ENCODE data around the gene RNF208.
"Not testable (repeated sequence)": the region's sequence is repeated elsewhere in the genome, so short reads cannot be mapped to it uniquely, and the experiment has no call there.

Gene RNF208

DNA sequence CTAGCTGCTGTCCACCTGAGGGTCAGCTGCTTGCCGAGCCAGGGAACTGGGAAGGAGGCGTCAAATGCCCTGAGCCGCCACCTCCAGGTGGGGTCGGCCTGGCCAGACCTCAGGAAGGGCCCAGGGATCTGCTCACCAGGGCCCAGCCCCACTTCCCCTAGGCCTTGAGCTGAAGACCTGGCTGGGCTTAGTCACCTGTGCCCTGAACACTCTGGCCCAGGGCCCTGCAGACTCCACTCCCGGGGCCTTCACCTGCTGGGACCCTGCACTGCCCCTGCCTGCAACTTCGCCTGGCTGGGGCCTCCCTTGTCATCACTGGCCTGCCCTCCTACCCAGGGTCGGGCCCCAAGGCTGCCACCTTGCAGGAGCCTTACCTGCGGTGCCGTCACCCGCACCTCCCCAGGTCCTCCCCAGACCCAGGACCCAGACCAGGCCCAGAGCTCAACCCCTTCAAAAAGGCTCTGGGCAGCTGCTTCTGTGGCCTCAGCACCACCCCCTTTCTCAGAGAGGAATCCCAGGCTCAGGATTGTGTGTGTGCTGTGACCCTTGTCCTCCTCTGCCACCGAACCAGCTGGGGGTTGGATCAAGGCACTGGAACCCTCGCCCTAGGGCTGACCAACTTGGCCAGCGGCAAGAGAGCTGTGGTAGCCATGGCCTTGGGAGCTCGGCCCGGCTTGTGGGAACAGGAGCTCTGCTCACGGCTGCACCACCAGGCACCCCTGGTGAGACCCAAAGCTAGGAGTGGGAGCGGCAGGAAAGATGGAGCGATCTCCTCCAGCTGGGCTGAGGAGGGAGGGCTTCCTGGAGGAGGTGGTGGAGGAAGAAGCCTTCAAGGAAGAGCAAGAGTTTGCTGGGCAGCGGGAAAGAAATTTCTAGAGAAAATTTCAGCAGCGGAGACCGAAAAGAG, 31.9 kb upstream of the RNF208 start:
- no peak for DNase-seq (ENCODE audit: low read depth)

GRCh38 chr9:137252555-137253506, 30.8 kb upstream of the RNF208 start:
- DNase-seq (ENCODE audit: low read depth) = no peak

- no peak for DNase-seq (ENCODE audit: low read depth)
Observed at GRCh38 chr9:137251490-137252268, 29.6 kb upstream of the RNF208 start.

GRCh38 chr9:137251194-137251461, 29.1 kb upstream of the RNF208 start, which contains the start of gene STPG3:
STPG3 (plus strand) TSS chr9:137251286; CDS start chr9:137251287, 1 bp downstream.
- DNase-seq (ENCODE audit: low read depth) = no peak

DNA sequence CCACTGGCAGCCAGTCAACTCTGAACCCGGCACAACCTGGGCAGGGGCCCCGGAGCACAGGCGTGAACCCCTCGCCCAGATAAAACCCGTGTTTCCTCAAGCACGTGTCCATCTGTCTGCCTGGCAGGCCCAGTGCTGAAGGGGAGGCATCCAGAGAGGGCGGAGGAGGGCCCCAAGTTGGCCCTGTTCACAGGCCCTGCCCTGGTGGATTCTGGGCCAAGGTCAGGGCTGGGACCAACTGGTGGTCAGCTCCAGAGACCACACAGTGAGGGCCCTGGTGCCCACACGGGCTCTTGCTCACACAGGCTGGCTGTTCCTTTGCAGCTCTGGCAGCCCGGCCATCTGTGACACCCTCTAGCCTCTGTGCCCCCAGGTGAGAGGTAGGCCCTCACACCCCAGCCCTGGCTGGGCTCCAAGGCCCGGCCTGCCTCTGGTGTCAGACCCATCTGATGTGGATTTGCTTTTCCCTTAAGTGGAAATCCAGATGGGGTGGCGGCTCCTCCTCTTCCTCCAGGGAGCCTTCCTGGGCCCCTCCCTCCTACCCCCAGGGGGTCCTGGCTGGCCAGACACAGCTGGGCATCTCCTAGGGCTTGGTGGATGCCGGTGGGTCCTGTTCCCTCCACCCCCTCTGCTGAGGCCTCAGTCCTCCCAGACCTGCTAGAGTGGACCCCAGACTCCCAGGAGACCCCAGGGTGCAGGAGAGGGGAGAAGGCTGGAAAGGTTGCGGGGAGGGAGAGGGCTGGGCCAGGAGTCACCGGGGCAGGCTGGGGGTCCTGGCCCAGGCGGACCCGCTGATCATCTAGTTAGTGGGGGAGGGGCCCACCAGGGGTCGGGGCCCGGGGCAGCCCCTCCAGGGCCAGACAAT, 28.5 kb upstream of the RNF208 start:
- DNase-seq (ENCODE audit: low read depth) = no peak

- no peak for DNase-seq (ENCODE audit: low read depth)
Observed at GRCh38 chr9:137247916-137248175, 25.8 kb upstream of the RNF208 start.

- peak; percentile 54 for DNase-seq (ENCODE audit: low read depth)
Observed at GRCh38 chr9:137247135-137247915, 25.3 kb upstream of the RNF208 start.

DNA sequence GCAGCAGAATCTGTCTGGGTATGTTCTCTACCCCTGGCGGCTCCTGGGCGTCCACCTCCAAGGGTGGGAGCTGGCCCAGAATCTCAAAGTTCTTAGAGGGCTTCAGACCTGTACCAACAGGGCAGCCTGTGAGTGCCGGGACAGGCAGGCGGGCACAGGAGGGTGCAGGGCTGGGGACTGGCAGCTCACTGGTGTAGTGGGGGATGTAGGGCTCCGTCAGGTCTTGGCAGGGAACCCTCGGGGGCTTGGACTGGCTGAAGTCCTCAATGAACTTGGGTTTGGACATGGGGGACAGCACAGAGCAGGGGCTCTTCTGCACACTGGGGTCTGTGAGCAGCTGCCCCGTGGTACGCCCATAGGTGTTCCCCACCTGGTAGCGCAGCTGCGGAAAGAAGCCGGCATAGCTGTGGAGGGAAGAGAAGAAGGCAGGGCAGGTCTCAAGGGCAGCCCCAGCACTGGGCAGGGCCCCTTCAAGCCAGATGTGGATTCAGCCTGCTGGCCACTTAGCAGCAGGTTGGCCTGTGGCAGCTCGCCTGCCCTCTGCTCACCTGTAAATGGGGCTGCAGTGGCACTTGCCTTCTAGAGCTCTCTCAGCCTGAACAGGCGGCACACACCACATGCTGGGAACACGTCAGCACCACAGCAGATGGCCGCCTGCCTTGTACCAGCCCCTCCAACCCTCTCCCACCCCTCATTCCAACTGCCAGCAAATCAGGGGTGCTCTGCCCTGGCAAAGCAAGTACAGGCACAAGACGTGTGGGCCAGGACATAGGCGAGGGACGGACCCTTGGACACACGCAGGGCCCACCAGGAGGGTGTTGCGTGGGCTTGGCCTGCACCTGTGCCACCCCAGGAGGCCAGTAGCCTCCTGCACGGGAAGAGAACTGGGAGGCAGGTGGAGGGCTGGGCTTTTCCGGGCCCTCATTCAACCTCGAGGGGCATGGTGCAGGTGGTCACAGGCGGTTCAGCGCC, 23.7 kb upstream of the RNF208 start:
- no peak for DNase-seq (ENCODE audit: low read depth)

GRCh38 chr9:137244486-137245449, 22.7 kb upstream of the RNF208 start:
- no peak for DNase-seq (ENCODE audit: low read depth)

DNA sequence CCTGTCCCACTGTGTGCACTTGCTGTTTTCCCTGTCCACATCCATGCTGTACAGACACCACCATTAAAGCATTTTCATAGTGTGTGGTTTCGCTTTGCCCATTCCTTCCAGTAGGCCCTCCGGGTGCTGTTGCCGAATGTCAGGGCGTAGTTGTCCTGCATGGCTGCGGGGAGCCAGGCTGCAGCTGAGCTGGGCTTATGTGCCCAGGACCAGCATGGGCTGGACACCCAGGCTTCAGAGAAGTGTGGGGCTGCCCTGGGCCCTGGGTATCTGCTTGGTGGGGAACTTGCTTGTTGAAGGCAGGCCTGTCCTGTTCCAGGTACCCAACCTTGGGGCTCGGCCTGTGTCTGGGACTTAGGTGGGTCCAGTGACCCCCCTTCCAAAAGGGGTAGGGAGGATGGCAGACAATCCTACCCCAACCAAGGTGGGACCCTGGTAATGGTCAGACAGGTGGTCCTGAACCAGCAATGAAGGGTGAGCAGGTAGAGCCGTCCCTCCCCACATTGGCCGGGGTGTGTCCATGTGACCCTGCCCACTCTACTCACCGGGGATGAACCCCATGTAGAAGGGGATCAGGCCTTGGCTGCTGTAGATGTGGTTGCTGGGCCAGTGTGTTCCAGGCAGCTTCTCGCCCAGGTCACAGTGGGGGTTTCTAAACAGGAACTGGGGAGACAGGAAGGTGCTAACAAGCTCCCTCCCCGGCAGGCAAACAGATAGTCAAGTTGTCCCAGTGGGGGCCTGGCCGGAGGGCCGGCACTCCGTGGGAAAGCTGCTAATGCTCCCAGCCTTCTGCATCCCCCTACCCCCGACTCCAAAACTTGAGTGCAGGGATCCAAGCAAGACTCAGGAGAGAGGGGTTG, 21.8 kb upstream of the RNF208 start:
- DNase-seq (ENCODE audit: low read depth) = no peak

DNA sequence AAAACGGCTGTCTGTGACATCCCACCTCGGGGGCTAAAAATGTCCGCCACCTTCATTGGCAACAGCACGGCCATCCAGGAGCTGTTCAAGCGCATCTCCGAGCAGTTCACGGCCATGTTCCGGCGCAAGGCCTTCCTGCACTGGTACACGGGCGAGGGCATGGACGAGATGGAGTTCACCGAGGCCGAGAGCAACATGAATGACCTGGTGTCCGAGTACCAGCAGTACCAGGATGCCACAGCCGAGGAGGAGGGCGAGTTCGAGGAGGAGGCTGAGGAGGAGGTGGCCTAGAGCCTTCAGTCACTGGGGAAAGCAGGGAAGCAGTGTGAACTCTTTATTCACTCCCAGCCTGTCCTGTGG, 21.2 kb upstream of the RNF208 start:
- not testable (repeated sequence) for DNase-seq (ENCODE audit: low read depth)

DNA sequence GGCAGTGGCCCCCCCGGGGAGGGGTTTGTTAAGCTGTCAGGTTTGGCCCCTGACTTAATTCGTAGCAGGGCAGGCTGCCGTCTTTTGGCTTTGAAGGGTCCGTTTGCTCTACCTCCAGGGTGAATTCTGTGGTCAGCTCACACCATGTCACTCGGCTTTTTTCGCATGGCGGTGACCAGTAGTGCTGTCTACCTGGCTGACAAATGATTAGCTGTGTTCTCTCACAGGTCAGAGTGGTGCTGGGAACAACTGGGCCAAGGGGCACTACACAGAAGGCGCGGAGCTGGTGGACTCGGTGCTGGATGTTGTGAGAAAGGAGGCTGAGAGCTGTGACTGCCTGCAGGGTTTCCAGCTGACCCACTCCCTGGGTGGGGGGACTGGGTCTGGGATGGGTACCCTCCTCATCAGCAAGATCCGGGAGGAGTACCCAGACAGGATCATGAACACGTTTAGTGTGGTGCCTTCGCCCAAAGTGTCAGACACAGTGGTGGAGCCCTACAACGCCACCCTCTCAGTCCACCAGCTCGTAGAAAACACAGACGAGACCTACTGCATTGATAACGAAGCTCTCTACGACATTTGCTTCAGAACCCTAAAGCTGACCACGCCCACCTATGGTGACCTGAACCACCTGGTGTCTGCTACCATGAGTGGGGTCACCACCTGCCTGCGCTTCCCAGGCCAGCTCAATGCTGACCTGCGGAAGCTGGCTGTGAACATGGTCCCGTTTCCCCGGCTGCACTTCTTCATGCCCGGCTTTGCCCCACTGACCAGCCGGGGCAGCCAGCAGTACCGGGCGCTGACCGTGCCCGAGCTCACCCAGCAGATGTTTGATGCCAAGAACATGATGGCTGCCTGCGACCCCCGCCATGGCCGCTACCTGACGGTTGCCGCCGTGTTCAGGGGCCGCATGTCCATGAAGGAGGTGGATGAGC, 20.5 kb upstream of the RNF208 start:
- DNase-seq (ENCODE audit: low read depth) = no peak

DNA sequence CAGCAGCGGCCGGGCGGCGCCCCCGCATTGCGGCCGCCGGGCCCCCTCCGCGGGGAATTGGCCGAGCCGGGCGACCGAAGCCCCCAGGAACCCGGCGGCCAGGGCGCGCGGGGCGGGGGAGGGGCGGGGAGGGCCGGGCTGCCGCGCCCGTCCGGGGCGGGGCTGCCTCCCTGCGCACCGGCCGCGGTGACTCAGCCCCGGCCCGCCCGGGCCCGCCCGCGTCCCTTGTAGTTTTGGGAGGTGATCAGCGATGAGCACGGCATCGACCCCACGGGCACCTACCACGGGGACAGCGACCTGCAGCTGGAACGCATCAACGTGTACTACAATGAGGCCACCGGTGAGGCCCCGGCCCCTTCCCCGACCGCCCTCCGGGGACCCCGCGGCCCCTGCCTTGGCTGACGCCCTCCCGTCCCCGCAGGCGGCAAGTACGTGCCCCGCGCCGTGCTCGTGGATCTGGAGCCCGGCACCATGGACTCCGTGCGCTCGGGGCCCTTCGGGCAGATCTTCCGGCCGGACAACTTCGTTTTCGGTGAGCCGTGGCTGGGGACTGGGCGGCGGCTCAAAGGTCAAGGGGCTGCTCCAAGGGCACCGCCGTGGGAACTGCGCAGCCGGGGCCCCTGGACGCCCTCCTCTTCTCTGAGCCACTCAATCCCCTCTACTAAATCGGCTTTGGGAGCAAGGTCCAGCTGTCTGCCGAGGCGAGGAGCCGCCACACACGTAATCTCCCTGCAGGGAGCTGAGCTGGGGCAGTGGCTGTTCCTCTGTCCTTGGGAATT, 19.6 kb upstream of the RNF208 start:
- DNase-seq (ENCODE audit: low read depth) = peak; percentile 37

- DNase-seq (ENCODE audit: low read depth) = peak; percentile 100
Observed at GRCh38 chr9:137240841-137241489, 18.9 kb upstream of the RNF208 start, which contains the start of gene TUBB4B. TUBB4B (plus strand) TSS chr9:137241287; CDS start chr9:137241361, 74 bp downstream.
